Retinal pigment epithelial cell (primary cell): ENCODE data around the gene NPC1.
A peak's percentile ranks its signal among the peaks of the same experiment; 100 is the strongest.

ENCODE experiments used
- DNase-seq: peaks from one replicate; pipeline ENCODE4 v3.0.0-alpha.2; 2010; ENCODE audit warnings: low read depth
- H3K4me3 ChIP-seq: 2 replicates; pipeline ENCODE4 v1.5.1; 2011; ENCODE audit warnings: mild to moderate bottlenecking, low read length, control low read depth, moderate library complexity
- TF ChIP-seq, protein P1 (sequence below): conservative IDR thresholded peaks from 2 replicates; pipeline ENCODE4 v1.5.1; 2011; ENCODE audit warnings: low read depth, low read length, control low read depth, inconsistent platforms

The NPC1 gene

GRCh38 chr18:23592911-23593310 lies 6.6 kb upstream of the NPC1 start:
- DNase-seq = no peak
- H3K4me3 ChIP-seq = no peak overlapping the region
- TF ChIP-seq, protein P1, sequence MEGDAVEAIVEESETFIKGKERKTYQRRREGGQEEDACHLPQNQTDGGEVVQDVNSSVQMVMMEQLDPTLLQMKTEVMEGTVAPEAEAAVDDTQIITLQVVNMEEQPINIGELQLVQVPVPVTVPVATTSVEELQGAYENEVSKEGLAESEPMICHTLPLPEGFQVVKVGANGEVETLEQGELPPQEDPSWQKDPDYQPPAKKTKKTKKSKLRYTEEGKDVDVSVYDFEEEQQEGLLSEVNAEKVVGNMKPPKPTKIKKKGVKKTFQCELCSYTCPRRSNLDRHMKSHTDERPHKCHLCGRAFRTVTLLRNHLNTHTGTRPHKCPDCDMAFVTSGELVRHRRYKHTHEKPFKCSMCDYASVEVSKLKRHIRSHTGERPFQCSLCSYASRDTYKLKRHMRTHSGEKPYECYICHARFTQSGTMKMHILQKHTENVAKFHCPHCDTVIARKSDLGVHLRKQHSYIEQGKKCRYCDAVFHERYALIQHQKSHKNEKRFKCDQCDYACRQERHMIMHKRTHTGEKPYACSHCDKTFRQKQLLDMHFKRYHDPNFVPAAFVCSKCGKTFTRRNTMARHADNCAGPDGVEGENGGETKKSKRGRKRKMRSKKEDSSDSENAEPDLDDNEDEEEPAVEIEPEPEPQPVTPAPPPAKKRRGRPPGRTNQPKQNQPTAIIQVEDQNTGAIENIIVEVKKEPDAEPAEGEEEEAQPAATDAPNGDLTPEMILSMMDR = no peak

DNA sequence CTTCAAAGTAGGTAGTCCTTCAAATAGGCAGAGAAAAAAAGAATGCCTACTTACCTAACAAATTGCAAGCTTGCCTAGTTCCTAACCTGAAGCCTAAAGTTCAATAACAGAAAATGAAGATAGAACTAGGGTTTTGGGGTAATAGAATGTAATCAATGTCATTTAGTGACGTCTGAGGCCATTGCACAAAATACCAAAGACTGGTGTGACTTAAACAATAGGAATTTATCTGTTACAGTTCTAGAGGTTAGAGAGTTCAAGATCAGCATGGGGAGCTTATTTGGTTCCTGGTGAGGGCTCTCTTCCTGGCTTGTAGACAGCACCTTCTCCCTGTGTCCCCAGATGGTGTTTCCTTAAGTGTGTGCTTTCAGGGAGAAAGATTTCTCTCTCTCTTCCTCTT lies 4.7 kb upstream of the NPC1 start:
- TF ChIP-seq, protein P1 = no peak
- H3K4me3 ChIP-seq = no peak overlapping the region
- no peak for DNase-seq

DNA sequence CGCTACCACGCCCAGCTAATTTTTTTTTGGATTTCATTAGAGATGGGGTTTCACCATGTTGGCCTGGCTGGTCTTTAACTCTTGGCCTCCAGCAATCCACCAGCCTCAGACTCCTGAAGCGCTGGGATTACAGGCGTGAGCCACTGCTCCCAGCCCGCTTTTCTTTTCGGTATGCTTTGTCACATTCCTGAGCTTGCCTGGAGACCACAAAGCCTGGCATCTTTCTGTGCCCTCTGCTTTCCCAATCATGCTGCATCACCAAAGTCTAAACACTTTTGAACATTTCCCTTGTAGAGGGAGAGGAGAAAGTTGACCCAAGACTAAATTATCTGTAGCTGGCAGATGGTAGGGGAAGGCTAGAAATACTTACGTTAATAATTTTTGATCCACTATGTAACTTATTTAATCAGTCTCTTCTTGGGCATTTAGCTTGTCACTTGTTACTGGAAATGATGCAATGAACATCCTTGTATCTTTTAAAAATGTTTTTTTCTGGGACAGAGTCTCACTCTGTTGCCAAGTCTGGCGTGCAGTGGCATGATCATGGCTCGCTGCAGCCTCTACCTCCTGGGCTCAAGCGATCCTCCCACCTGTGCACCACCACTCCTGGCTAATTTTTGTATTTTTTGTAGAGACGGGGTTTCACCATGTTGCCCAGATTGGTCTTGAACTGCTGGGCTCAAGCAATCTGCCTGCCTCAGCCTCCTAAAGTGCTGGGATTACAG lies 2.7 kb upstream of the NPC1 start:
- no peak overlapping the region for H3K4me3 ChIP-seq
- peak; percentile 62 for DNase-seq
- TF ChIP-seq, protein P1 = no peak

GRCh38 chr18:23587220-23587642 lies 925 bp upstream of the NPC1 start:
- H3K4me3 ChIP-seq = no peak overlapping the region
- TF ChIP-seq, protein P1 = no peak
- DNase-seq = no peak

- H3K4me3 ChIP-seq = peak overlapping the region; percentile 80
- TF ChIP-seq, protein P1 = no peak
- no peak for DNase-seq
Observed at GRCh38 chr18:23585897-23586248, 433 bp downstream of the NPC1 start.

DNA sequence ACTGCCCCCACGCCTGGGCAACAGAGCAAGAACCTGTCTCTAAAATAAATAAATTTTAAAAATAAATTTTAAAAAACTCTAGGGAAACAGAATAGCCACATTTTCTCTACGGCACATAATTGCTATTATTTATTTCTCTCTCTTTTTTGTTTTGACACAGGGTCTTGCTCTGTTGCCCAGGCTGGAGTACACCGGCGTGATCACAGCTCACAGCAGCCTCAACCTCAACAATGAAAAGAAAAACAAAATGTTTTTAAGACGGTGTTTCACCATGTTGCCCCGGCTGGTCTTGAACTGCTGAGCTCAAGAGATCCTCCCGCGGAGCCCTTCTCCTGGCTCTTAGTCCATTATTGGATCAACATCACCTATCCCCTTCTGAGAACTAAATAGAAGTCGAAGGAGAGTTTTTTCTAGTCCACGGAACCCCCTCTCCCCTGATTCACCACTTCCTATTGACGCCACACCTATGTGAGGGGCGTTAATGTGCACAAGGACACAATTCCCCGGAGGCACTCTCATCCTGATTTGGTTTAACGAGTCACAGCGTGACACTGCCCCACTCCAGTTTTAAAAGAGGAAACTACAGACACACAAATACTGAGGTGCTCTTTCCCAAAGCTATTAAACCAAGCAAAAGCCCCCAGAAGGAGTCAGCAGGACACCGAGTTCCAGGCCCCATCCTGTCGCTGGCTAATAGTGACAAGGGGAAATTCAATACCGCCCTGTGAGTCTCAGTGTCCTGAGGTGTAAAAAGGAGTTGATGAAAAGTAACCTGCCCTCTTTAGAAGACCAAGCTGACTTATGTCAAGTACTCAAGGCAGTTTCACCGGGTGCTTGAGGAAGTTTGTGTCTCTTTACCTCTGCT lies 1.1 kb downstream of the NPC1 start:
- DNase-seq = no peak
- H3K4me3 ChIP-seq = peak overlapping the region; percentile 80
- TF ChIP-seq, protein P1 = no peak
